Lung (tissue), 12 donors: ENCODE results near the gene RCBTB1. TPM values are rescaled to one million over a fixed set of nuclear protein-coding genes. Genes with fewer than 3 reads are reported as not detected.
A peak's percentile ranks its signal among the peaks of the same experiment; 100 is the strongest.

Experiments
- ATAC-seq: fragments of 200-7000 bp; cut with Tn5 transposase; one replicate; pipeline ENCODE4 v1.9.1; 2020; ENCODE audit warnings: moderate number of reproducible peaks; ENCODE audit not compliant: insufficient read depth, low FRiP score
- DNase-seq, 3 donors: peaks; one replicate each; pipeline ENCODE4 v3.0.0-alpha.2; 2013 to 2017
- H3K27ac ChIP-seq, 2 donors: one replicate each; pipeline ENCODE4 v1.5.1; 2013; ENCODE audit warnings: mild to moderate bottlenecking in 2 of 2, moderate library complexity in 2 of 2, control low read depth in 1 of 2, inconsistent platforms in 1 of 2, low read depth in 1 of 2, low read length in 1 of 2
- H3K27me3 ChIP-seq, 3 donors: one replicate each; pipeline ENCODE4 v1.5.1; 2013; ENCODE audit warnings: low read length in 2 of 3; ENCODE audit not compliant: control insufficient read depth in 3 of 3, insufficient read depth in 3 of 3
- H3K36me3 ChIP-seq, 4 donors: one replicate each; pipeline ENCODE4 v1.5.1; 2013; ENCODE audit warnings: low read length in 4 of 4, mild to moderate bottlenecking in 1 of 4, moderate library complexity in 1 of 4; ENCODE audit not compliant: control insufficient read depth in 4 of 4, insufficient read depth in 4 of 4
- H3K4me1 ChIP-seq, 5 donors: one replicate each; pipeline ENCODE4 v1.5.1; 2013; ENCODE audit warnings: low read length in 5 of 5, mild to moderate bottlenecking in 2 of 5, moderate library complexity in 1 of 5; ENCODE audit not compliant: control insufficient read depth in 5 of 5, insufficient read depth in 5 of 5
- H3K4me3 ChIP-seq: one replicate; pipeline ENCODE4 v1.5.1; 2013; ENCODE audit warnings: mild to moderate bottlenecking, control low read depth, moderate library complexity
- H3K9ac ChIP-seq, 2 donors: one replicate each; pipeline ENCODE4 v1.5.1; 2013; ENCODE audit warnings: low read length in 2 of 2, control low read depth in 1 of 2; ENCODE audit not compliant: insufficient read depth in 1 of 2
- H3K9me3 ChIP-seq, 4 donors: one replicate each; pipeline ENCODE4 v1.5.1; 2013; ENCODE audit warnings: low read length in 3 of 4, mild to moderate bottlenecking in 1 of 4, moderate library complexity in 1 of 4; ENCODE audit not compliant: control insufficient read depth in 4 of 4, insufficient read depth in 3 of 4
- WGBS, 2 donors: extraction: QIAGEN DNeasy Blood & Tissue Kit; methylation state at CpG; one replicate each; pipeline ENCODE4 v1.1.7; 2013; 5-methylcytosine and 5-hydroxymethylcytosine counted together
- polyA plus RNA-seq, 2 donors: library from polyadenylated mRNA; stranded (reverse); fragments of 200-250 nt; gene quantifications; one replicate each; pipeline ENCODE4 v1.2.1, GENCODE V29; 2013
- total RNA-seq, 2 donors: library from RNA; depleted of rRNA in 1 of 2; stranded (reverse); fragments of >200 nt in 1 of 2; gene quantifications; one replicate each; pipeline ENCODE4 v1.2.1, GENCODE V29; 2014 to 2021
- TF ChIP-seq, protein P1 (sequence below): IDR thresholded peaks from 2 replicates; pipeline ENCODE4 v1.5.1; 2012; ENCODE audit warnings: mild to moderate bottlenecking; ENCODE audit errors: control extremely low read depth, extremely low read depth
- donor health status: control.
- donor health status: control.
- donor health status: Bipolar disorder and iron deficiency.
- donor health status: healthy.
- donor health status: DM: yes; HTN: yes; CAD: no.

Gene RCBTB1
- total and polyA plus RNA-seq, 4 donors, result 12.0 to 25.4 (median 17.8) TPM

DNA sequence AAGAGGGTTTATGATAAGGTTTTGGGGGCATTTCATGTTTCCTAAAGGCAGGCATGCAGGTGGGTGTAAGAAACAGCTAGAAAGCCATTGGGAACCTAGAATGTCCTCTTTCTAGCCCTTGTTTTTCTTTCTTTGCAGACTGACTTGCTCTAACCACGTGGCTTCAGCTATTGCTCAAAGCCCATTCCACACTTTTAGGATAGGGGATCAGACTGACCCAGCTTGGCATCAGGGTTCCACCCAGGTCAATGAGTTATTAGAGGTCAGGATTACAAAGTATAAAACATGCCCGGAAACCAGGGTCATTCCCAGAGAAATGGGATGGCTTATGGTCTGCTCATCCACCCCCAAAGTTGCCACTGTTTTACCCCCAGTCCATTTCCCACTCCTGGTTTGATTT, 72.8 kb downstream of the RCBTB1 start:
- Histone ChIP-seq H3K4me1 (no peaks in the 10 kb centered on the region), H3K4me3 (no peak overlapping the region), H3K9me3 (no peaks in the 10 kb centered on the region), H3K36me3 (peaks cover 14 to 25% (median 21%) of the 10 kb centered on the region in 4 donors), H3K27me3 (no peaks in the 10 kb centered on the region), H3K27ac (no peak overlapping the region), H3K9ac (no peak overlapping the region)
- TF ChIP-seq, protein P1, sequence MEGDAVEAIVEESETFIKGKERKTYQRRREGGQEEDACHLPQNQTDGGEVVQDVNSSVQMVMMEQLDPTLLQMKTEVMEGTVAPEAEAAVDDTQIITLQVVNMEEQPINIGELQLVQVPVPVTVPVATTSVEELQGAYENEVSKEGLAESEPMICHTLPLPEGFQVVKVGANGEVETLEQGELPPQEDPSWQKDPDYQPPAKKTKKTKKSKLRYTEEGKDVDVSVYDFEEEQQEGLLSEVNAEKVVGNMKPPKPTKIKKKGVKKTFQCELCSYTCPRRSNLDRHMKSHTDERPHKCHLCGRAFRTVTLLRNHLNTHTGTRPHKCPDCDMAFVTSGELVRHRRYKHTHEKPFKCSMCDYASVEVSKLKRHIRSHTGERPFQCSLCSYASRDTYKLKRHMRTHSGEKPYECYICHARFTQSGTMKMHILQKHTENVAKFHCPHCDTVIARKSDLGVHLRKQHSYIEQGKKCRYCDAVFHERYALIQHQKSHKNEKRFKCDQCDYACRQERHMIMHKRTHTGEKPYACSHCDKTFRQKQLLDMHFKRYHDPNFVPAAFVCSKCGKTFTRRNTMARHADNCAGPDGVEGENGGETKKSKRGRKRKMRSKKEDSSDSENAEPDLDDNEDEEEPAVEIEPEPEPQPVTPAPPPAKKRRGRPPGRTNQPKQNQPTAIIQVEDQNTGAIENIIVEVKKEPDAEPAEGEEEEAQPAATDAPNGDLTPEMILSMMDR, result no peak
- 90 to 91% methylated on average over 2 of the region's 2 CpGs for WGBS, 2 donors
- ATAC-seq (no peak), DNase-seq (no peak)

DNA sequence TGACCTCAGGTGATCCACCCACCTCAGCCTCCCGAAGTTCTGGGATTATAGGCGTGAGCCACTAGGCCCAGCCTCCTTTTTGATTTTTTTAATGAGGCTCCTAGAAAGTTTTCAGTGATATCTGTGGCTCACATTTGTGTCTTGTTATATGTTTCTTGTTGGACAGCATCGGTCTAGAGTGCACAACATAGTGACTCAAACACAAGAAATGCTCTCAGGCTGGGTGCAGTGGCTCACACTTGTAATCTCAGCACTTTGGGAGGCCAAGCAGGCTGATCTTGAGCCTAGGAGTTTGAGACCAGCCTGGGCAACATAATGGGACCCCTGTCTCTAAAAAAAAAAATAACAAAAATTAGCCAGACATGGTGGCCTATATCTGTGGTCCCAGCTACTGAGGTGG, 81.4 kb downstream of the RCBTB1 start:
- ATAC-seq, result no peak
- no peaks in the 10 kb centered on the region for H3K27me3 ChIP-seq
- H3K4me1 ChIP-seq, result peaks cover 0 to 5% (median 0%) of the 10 kb centered on the region in 5 donors
- no peaks in the 10 kb centered on the region for H3K9me3 ChIP-seq
- no peak overlapping the region for H3K9ac ChIP-seq
- no peak overlapping the region for H3K27ac ChIP-seq
- TF ChIP-seq, protein P1, result no peak
- WGBS, 2 donors, result 97% methylated on average over 3 of the region's 3 CpGs
- H3K4me3 ChIP-seq, result no peak overlapping the region
- H3K36me3 ChIP-seq, result peaks cover 0 to 8% (median 4%) of the 10 kb centered on the region in 4 donors
- DNase-seq, result no peak

DNA sequence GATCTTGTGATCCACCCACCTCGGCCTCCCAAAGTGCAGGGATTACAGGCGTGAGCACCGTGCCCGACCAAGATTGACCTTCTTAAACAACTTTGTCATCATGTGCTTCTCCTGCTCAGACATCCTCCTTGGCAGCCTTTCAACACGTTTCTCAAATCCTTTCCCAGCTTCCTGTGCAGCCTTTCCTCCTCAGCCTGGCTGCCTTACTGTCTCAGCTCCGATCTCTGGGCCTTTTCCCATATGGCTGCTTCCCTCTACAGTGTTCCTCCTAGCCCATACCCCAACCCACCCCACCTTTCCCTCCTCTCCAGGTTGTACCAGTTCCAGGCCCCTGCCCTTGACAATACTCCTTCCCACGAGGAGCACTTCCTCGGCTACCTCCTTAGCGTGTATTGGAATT, 82.4 kb downstream of the RCBTB1 start:
- no peak overlapping the region for H3K4me3 ChIP-seq
- ATAC-seq (no peak), DNase-seq (peak in 2 of 3 donors; percentile 52 to 78)
- H3K27me3 ChIP-seq, result no peaks in the 10 kb centered on the region
- no peaks in the 10 kb centered on the region for H3K9me3 ChIP-seq
- H3K9ac ChIP-seq, result no peak overlapping the region
- no peak overlapping the region for H3K27ac ChIP-seq
- H3K36me3 ChIP-seq, result peaks cover 0 to 8% (median 4%) of the 10 kb centered on the region in 4 donors
- WGBS, 2 donors, result 30 to 42% methylated on average over 9 of the region's 9 CpGs
- TF ChIP-seq, protein P1, result no peak
- peaks cover 0 to 5% (median 0%) of the 10 kb centered on the region in 5 donors for H3K4me1 ChIP-seq
